ENCODE results near the gene TMED3. TPM values are rescaled to one million over a fixed set of nuclear protein-coding genes. Genes with fewer than 3 reads are reported as not detected.

The TMED3 gene
- 10 to 100 TPM; 76.6 to 80.5 TPM for total RNA-seq
- polyA plus RNA-seq (ENCODE audit: insufficient read length in 6 of 6), result 10 to 100 TPM; 53.9 to 59.2 (median 55.1) TPM
- long read RNA-seq, donor 1, transcript TMED3-201 (3 exons, 1,475 nt), result major isoform, 38 of 39 reads
- long read RNA-seq, donor 1, partial matches to known transcripts, result 0 of 39 reads
- long read RNA-seq, donor 1, other reads (novel, unspliced or antisense), result 0 of 39 reads
- long read RNA-seq, donor 2, transcript TMED3-201 (3 exons, 1,475 nt), result major isoform, 38 of 67 reads
- long read RNA-seq, donor 2, partial matches to known transcripts, result 29 of 67 reads
- long read RNA-seq, donor 2, other reads (novel, unspliced or antisense), result 0 of 67 reads
- long read RNA-seq, donor 3, transcript TMED3-201 (3 exons, 1,475 nt), result major isoform, 27 of 30 reads
- long read RNA-seq, donor 3, partial matches to known transcripts, result 0 of 30 reads
- long read RNA-seq, donor 3, other reads (novel, unspliced or antisense), result 0 of 30 reads
- long read RNA-seq, donor 4, transcript TMED3-201 (3 exons, 1,475 nt), result major isoform, 184 of 199 reads
- long read RNA-seq, donor 4, partial matches to known transcripts, result 11 of 199 reads
- long read RNA-seq, donor 4, other reads (novel, unspliced or antisense), result 1 of 199 reads
- long read RNA-seq, donor 5, transcript TMED3-201 (3 exons, 1,475 nt), result major isoform, 31 of 32 reads
- long read RNA-seq, donor 5, partial matches to known transcripts, result 0 of 32 reads
- long read RNA-seq, donor 5, other reads (novel, unspliced or antisense), result 0 of 32 reads
- long read RNA-seq, donor 6, transcript TMED3-201 (3 exons, 1,475 nt), result major isoform, 53 of 59 reads
- long read RNA-seq, donor 6, partial matches to known transcripts, result 5 of 59 reads
- long read RNA-seq, donor 6, other reads (novel, unspliced or antisense), result 0 of 59 reads
- long read RNA-seq, donor 7, transcript TMED3-201 (3 exons, 1,475 nt), result major isoform, 27 of 28 reads
- long read RNA-seq, donor 7, partial matches to known transcripts, result 0 of 28 reads
- long read RNA-seq, donor 7, other reads (novel, unspliced or antisense), result 0 of 28 reads
- long read RNA-seq, donor 8, transcript TMED3-201 (3 exons, 1,475 nt), result major isoform, 30 of 37 reads
- long read RNA-seq, donor 8, partial matches to known transcripts, result 6 of 37 reads
- long read RNA-seq, donor 8, other reads (novel, unspliced or antisense), result 0 of 37 reads
- long read RNA-seq, donor 9, result 0 reads
- long read RNA-seq, donor 10, transcript TMED3-201 (3 exons, 1,475 nt), result major isoform, 330 of 336 reads
- long read RNA-seq, donor 10, partial matches to known transcripts, result 5 of 336 reads
- long read RNA-seq, donor 10, other reads (novel, unspliced or antisense), result 0 of 336 reads
- long read RNA-seq, donor 11, result 0 reads
- long read RNA-seq, donor 12, transcript TMED3-201 (3 exons, 1,475 nt), result major isoform, 31 of 32 reads
- long read RNA-seq, donor 12, partial matches to known transcripts, result 0 of 32 reads
- long read RNA-seq, donor 12, other reads (novel, unspliced or antisense), result 0 of 32 reads

- H3K36me3 ChIP-seq, result peaks cover 0 to 26% of the 10 kb centered on the region in 2 donors
- H3K27me3 ChIP-seq, result peaks cover under 1 to 57% of the 10 kb centered on the region in 2 donors
- H3K27ac ChIP-seq, result peak within 1 kb of the TSS; percentile 18 to 42
- peak in 1 of 2 donors; percentile 27 for TF ChIP-seq CTCF (IDR thresholded peaks at IDR 0.05)
- peak; percentile 73 to 90 (median 86) for DNase-seq
- no peaks in the 10 kb centered on the region for H3K9me3 ChIP-seq
- peak within 1 kb of the TSS; percentile 73 to 75 for H3K4me3 ChIP-seq
- intact Hi-C loops (cut with DNase I), result no loop called here
- peaks cover 0 to 12% of the 10 kb centered on the region in 2 donors for H3K4me1 ChIP-seq
- ATAC-seq, result peak; percentile 95
Measured at GRCh38 chr15:79310985-79311900, at the start of gene TMED3. TMED3 (plus strand) TSS chr15:79311112; CDS start chr15:79311250, 138 bp downstream.

GRCh38 chr15:79261836-79262235 is 49.1 kb upstream of the TMED3 start:
- H3K27me3 ChIP-seq, result peaks cover 0 to 16% of the 10 kb centered on the region in 2 donors
- ATAC-seq (no peak), DNase-seq (no peak)
- no peak overlapping the region for H3K27ac ChIP-seq
- H3K36me3 ChIP-seq, result no peaks in the 10 kb centered on the region
- no peaks in the 10 kb centered on the region for H3K9me3 ChIP-seq
- intact Hi-C loops (cut with DNase I), result no loop called here
- no peak overlapping the region for H3K4me3 ChIP-seq
- no peaks in the 10 kb centered on the region for H3K4me1 ChIP-seq
- no peak for TF ChIP-seq CTCF (IDR thresholded peaks at IDR 0.05)

- ATAC-seq (no peak), DNase-seq (no peak)
- no peak for TF ChIP-seq CTCF (IDR thresholded peaks at IDR 0.05)
- Histone ChIP-seq H3K4me1 (no peaks in the 10 kb centered on the region), H3K27ac (no peak overlapping the region), H3K9me3 (no peaks in the 10 kb centered on the region), H3K4me3 (no peak overlapping the region), H3K36me3 (no peaks in the 10 kb centered on the region), H3K27me3 (peaks cover 0 to 21% of the 10 kb centered on the region in 2 donors)
- intact Hi-C loops (cut with DNase I), result no loop called here
Measured at GRCh38 chr15:79265167-79265566, 45.7 kb upstream of the TMED3 start.

- DNase-seq (no peak), ATAC-seq (no peak)
- TF ChIP-seq CTCF (IDR thresholded peaks at IDR 0.05), result no peak
- H3K27ac ChIP-seq, result no peak overlapping the region
- H3K9me3 ChIP-seq, result no peaks in the 10 kb centered on the region
- peaks cover 0 to 17% of the 10 kb centered on the region in 2 donors for H3K27me3 ChIP-seq
- H3K36me3 ChIP-seq, result no peaks in the 10 kb centered on the region
- intact Hi-C loops (cut with DNase I), result no loop called here
- H3K4me1 ChIP-seq, result no peaks in the 10 kb centered on the region
- no peak overlapping the region for H3K4me3 ChIP-seq
Measured at GRCh38 chr15:79265987-79266579, 44.8 kb upstream of the TMED3 start.
